ENCODE results near the gene TDRD7.

Gene TDRD7

GRCh38 chr9:97411789-97412625 lies at the start of gene TDRD7:
Gene TDRD7 (plus strand): TSS chr9:97412096. CDS start chr9:97428466, 16,370 bp downstream.
- H3K4me1 ChIP-seq (ENCODE audit: control insufficient read depth, insufficient read depth, low read length), result peaks cover 7% of the 10 kb centered on the region; the same call in 1 of the 2 replicates
- H3K9me3 ChIP-seq (ENCODE audit: control insufficient read depth, insufficient read depth, low read length), result no peaks in the 10 kb centered on the region
- no peak within 1 kb of the TSS for H3K27ac ChIP-seq (ENCODE audit: low read depth, low read length)
- H3K4me3 ChIP-seq (ENCODE audit: low read depth, low read length), result peak within 1 kb of the TSS; percentile 70
- peak within 1 kb of the TSS; percentile 12; the same call in 1 of the 2 replicates for H3K9ac ChIP-seq (ENCODE audit: low read depth, low read length)
- H3K36me3 ChIP-seq (ENCODE audit: control insufficient read depth, insufficient read depth, low read length), result no peaks in the 10 kb centered on the region
- H3K27me3 ChIP-seq (ENCODE audit: control insufficient read depth, insufficient read depth, low read length), result peaks cover 26% of the 10 kb centered on the region

GRCh38 chr9:97362777-97363545 lies 48.9 kb upstream of the TDRD7 start:
- no peaks in the 10 kb centered on the region for H3K9me3 ChIP-seq (ENCODE audit: control insufficient read depth, insufficient read depth, low read length)
- H3K9ac ChIP-seq (ENCODE audit: low read depth, low read length), result no peak overlapping the region
- no peaks in the 10 kb centered on the region for H3K27me3 ChIP-seq (ENCODE audit: control insufficient read depth, insufficient read depth, low read length)
- no peak overlapping the region for H3K27ac ChIP-seq (ENCODE audit: low read depth, low read length)
- peaks cover 9% of the 10 kb centered on the region; the same call in 1 of the 2 replicates for H3K4me1 ChIP-seq (ENCODE audit: control insufficient read depth, insufficient read depth, low read length)
- no peak overlapping the region for H3K4me3 ChIP-seq (ENCODE audit: low read depth, low read length)
- H3K36me3 ChIP-seq (ENCODE audit: control insufficient read depth, insufficient read depth, low read length), result no peaks in the 10 kb centered on the region; the same call in 1 of the 2 replicates

GRCh38 chr9:97363661-97364299 lies 48.1 kb upstream of the TDRD7 start:
- no peak overlapping the region for H3K27ac ChIP-seq (ENCODE audit: low read depth, low read length)
- H3K4me3 ChIP-seq (ENCODE audit: low read depth, low read length), result no peak overlapping the region
- H3K36me3 ChIP-seq (ENCODE audit: control insufficient read depth, insufficient read depth, low read length), result no peaks in the 10 kb centered on the region; the same call in 1 of the 2 replicates
- H3K27me3 ChIP-seq (ENCODE audit: control insufficient read depth, insufficient read depth, low read length), result no peaks in the 10 kb centered on the region
- H3K4me1 ChIP-seq (ENCODE audit: control insufficient read depth, insufficient read depth, low read length), result peaks cover 9% of the 10 kb centered on the region; the same call in 1 of the 2 replicates
- H3K9ac ChIP-seq (ENCODE audit: low read depth, low read length), result no peak overlapping the region
- H3K9me3 ChIP-seq (ENCODE audit: control insufficient read depth, insufficient read depth, low read length), result 0 out of 2 replicates have a peak, but pooled peaks cover 3% of the 10 kb centered on the region

- Histone ChIP-seq H3K9me3 (ENCODE audit: control insufficient read depth, insufficient read depth, low read length) (peaks cover 10% of the 10 kb centered on the region; the same call in 1 of the 2 replicates), H3K27ac (ENCODE audit: low read depth, low read length) (no peak overlapping the region), H3K4me1 (ENCODE audit: control insufficient read depth, insufficient read depth, low read length) (peaks cover 9% of the 10 kb centered on the region; the same call in 1 of the 2 replicates), H3K4me3 (ENCODE audit: low read depth, low read length) (no peak overlapping the region), H3K36me3 (ENCODE audit: control insufficient read depth, insufficient read depth, low read length) (no peaks in the 10 kb centered on the region; the same call in 1 of the 2 replicates), H3K9ac (ENCODE audit: low read depth, low read length) (no peak overlapping the region), H3K27me3 (ENCODE audit: control insufficient read depth, insufficient read depth, low read length) (no peaks in the 10 kb centered on the region)
Measured at GRCh38 chr9:97364769-97365490, 47.0 kb upstream of the TDRD7 start.

- H3K27ac ChIP-seq (ENCODE audit: low read depth, low read length), result no peak overlapping the region
- no peaks in the 10 kb centered on the region; the same call in 1 of the 2 replicates for H3K36me3 ChIP-seq (ENCODE audit: control insufficient read depth, insufficient read depth, low read length)
- H3K4me3 ChIP-seq (ENCODE audit: low read depth, low read length), result no peak overlapping the region
- H3K4me1 ChIP-seq (ENCODE audit: control insufficient read depth, insufficient read depth, low read length), result peaks cover 9% of the 10 kb centered on the region; the same call in 1 of the 2 replicates
- no peaks in the 10 kb centered on the region for H3K27me3 ChIP-seq (ENCODE audit: control insufficient read depth, insufficient read depth, low read length)
- no peak overlapping the region for H3K9ac ChIP-seq (ENCODE audit: low read depth, low read length)
- peaks cover 11% of the 10 kb centered on the region; the same call in 1 of the 2 replicates for H3K9me3 ChIP-seq (ENCODE audit: control insufficient read depth, insufficient read depth, low read length)
Measured at GRCh38 chr9:97365634-97366033, 46.3 kb upstream of the TDRD7 start.

GRCh38 chr9:97366476-97366875 lies 45.4 kb upstream of the TDRD7 start:
- Histone ChIP-seq H3K27ac (ENCODE audit: low read depth, low read length) (no peak overlapping the region), H3K9me3 (ENCODE audit: control insufficient read depth, insufficient read depth, low read length) (peaks cover 11% of the 10 kb centered on the region; the same call in 1 of the 2 replicates), H3K36me3 (ENCODE audit: control insufficient read depth, insufficient read depth, low read length) (no peaks in the 10 kb centered on the region; the same call in 1 of the 2 replicates), H3K4me3 (ENCODE audit: low read depth, low read length) (no peak overlapping the region), H3K4me1 (ENCODE audit: control insufficient read depth, insufficient read depth, low read length) (peaks cover 9% of the 10 kb centered on the region; the same call in 1 of the 2 replicates), H3K9ac (ENCODE audit: low read depth, low read length) (no peak overlapping the region), H3K27me3 (ENCODE audit: control insufficient read depth, insufficient read depth, low read length) (no peaks in the 10 kb centered on the region)

GRCh38 chr9:97366889-97367288 lies 45.0 kb upstream of the TDRD7 start:
- no peak overlapping the region for H3K4me3 ChIP-seq (ENCODE audit: low read depth, low read length)
- no peaks in the 10 kb centered on the region; the same call in 1 of the 2 replicates for H3K36me3 ChIP-seq (ENCODE audit: control insufficient read depth, insufficient read depth, low read length)
- no peak overlapping the region for H3K9ac ChIP-seq (ENCODE audit: low read depth, low read length)
- no peak overlapping the region for H3K27ac ChIP-seq (ENCODE audit: low read depth, low read length)
- peaks cover 9% of the 10 kb centered on the region; the same call in 1 of the 2 replicates for H3K4me1 ChIP-seq (ENCODE audit: control insufficient read depth, insufficient read depth, low read length)
- H3K9me3 ChIP-seq (ENCODE audit: control insufficient read depth, insufficient read depth, low read length), result peaks cover 11% of the 10 kb centered on the region; the same call in 1 of the 2 replicates
- no peaks in the 10 kb centered on the region for H3K27me3 ChIP-seq (ENCODE audit: control insufficient read depth, insufficient read depth, low read length)

- H3K27ac ChIP-seq (ENCODE audit: low read depth, low read length), result no peak overlapping the region
- no peaks in the 10 kb centered on the region; the same call in 1 of the 2 replicates for H3K36me3 ChIP-seq (ENCODE audit: control insufficient read depth, insufficient read depth, low read length)
- peaks cover 11% of the 10 kb centered on the region; the same call in 1 of the 2 replicates for H3K9me3 ChIP-seq (ENCODE audit: control insufficient read depth, insufficient read depth, low read length)
- H3K9ac ChIP-seq (ENCODE audit: low read depth, low read length), result no peak overlapping the region
- H3K27me3 ChIP-seq (ENCODE audit: control insufficient read depth, insufficient read depth, low read length), result no peaks in the 10 kb centered on the region
- peaks cover 5% of the 10 kb centered on the region; the same call in 1 of the 2 replicates for H3K4me1 ChIP-seq (ENCODE audit: control insufficient read depth, insufficient read depth, low read length)
- H3K4me3 ChIP-seq (ENCODE audit: low read depth, low read length), result no peak overlapping the region
Measured at GRCh38 chr9:97367729-97368128, 44.2 kb upstream of the TDRD7 start.

GRCh38 chr9:97368964-97369363 lies 42.9 kb upstream of the TDRD7 start:
- H3K27me3 ChIP-seq (ENCODE audit: control insufficient read depth, insufficient read depth, low read length), result no peaks in the 10 kb centered on the region
- H3K9me3 ChIP-seq (ENCODE audit: control insufficient read depth, insufficient read depth, low read length), result peaks cover 11% of the 10 kb centered on the region; the same call in 1 of the 2 replicates
- H3K36me3 ChIP-seq (ENCODE audit: control insufficient read depth, insufficient read depth, low read length), result no peaks in the 10 kb centered on the region; the same call in 1 of the 2 replicates
- no peak overlapping the region for H3K27ac ChIP-seq (ENCODE audit: low read depth, low read length)
- H3K9ac ChIP-seq (ENCODE audit: low read depth, low read length), result no peak overlapping the region
- no peak overlapping the region for H3K4me3 ChIP-seq (ENCODE audit: low read depth, low read length)
- H3K4me1 ChIP-seq (ENCODE audit: control insufficient read depth, insufficient read depth, low read length), result peaks cover 5% of the 10 kb centered on the region; the same call in 1 of the 2 replicates

- Histone ChIP-seq H3K9ac (ENCODE audit: low read depth, low read length) (no peak overlapping the region), H3K27me3 (ENCODE audit: control insufficient read depth, insufficient read depth, low read length) (no peaks in the 10 kb centered on the region), H3K9me3 (ENCODE audit: control insufficient read depth, insufficient read depth, low read length) (peaks cover 11% of the 10 kb centered on the region; the same call in 1 of the 2 replicates), H3K4me3 (ENCODE audit: low read depth, low read length) (no peak overlapping the region), H3K36me3 (ENCODE audit: control insufficient read depth, insufficient read depth, low read length) (no peaks in the 10 kb centered on the region), H3K27ac (ENCODE audit: low read depth, low read length) (no peak overlapping the region), H3K4me1 (ENCODE audit: control insufficient read depth, insufficient read depth, low read length) (no peaks in the 10 kb centered on the region)
Measured at GRCh38 chr9:97372580-97372979, 39.3 kb upstream of the TDRD7 start.
